HEK293 (cell line): ENCODE results near the gene SLC35E4.
A peak's percentile ranks its signal among the peaks of the same experiment; 100 is the strongest.

Experiments
- ATF2 ChIP-seq: fragments of 450-650 bp; formaldehyde crosslinking; IDR thresholded peaks from 2 replicates; pipeline ENCODE4 v1.5.1; 2016; ENCODE audit warnings: missing biosample characterization, missing genetic modification characterization, low read depth
- BCL11B ChIP-seq: fragments of 450-650 bp; formaldehyde crosslinking; IDR thresholded peaks from 2 replicates; pipeline ENCODE4 v1.5.1; 2016; ENCODE audit warnings: low read depth, missing biosample characterization, missing genetic modification characterization
- FEZF1 ChIP-seq: fragments of 450-650 bp; formaldehyde crosslinking; IDR thresholded peaks from 2 replicates; pipeline ENCODE4 v1.5.1; 2016; ENCODE audit warnings: missing biosample characterization, missing genetic modification characterization
- GFI1B ChIP-seq: fragments of 450-650 bp; formaldehyde crosslinking; IDR thresholded peaks from 2 replicates; pipeline ENCODE4 v1.5.1; 2016; ENCODE audit warnings: missing biosample characterization, missing genetic modification characterization
- KLF1 ChIP-seq: fragments of 450-650 bp; formaldehyde crosslinking; IDR thresholded peaks from 2 replicates; pipeline ENCODE4 v1.5.1; 2016; ENCODE audit warnings: missing biosample characterization, missing genetic modification characterization
- KLF10 ChIP-seq: fragments of 450-650 bp; IDR thresholded peaks from 2 replicates; pipeline ENCODE4 v1.5.1; 2018; ENCODE audit warnings: missing biosample characterization, mild to moderate bottlenecking, missing genetic modification characterization
- MZF1 ChIP-seq: fragments of 450-650 bp; formaldehyde crosslinking; IDR thresholded peaks from 2 replicates; pipeline ENCODE4 v1.5.1; 2017; ENCODE audit warnings: missing biosample characterization, missing genetic modification characterization, borderline replicate concordance
- OSR2 ChIP-seq: fragments of 450-650 bp; formaldehyde crosslinking; IDR thresholded peaks from 2 replicates; pipeline ENCODE4 v1.5.1; 2016; ENCODE audit warnings: missing biosample characterization, missing genetic modification characterization
- OVOL3 ChIP-seq: fragments of 450-650 bp; formaldehyde crosslinking; IDR thresholded peaks from 2 replicates; pipeline ENCODE4 v1.5.1; 2016; ENCODE audit warnings: missing biosample characterization, missing genetic modification characterization
- SP3 ChIP-seq: fragments of 450-650 bp; formaldehyde crosslinking; IDR thresholded peaks from 2 replicates; pipeline ENCODE4 v1.5.1; 2016; ENCODE audit warnings: missing biosample characterization, missing genetic modification characterization
- ZBTB21 ChIP-seq: fragments of 450-650 bp; formaldehyde crosslinking; IDR thresholded peaks from 2 replicates; pipeline ENCODE4 v1.5.1; 2017; ENCODE audit warnings: missing biosample characterization, missing genetic modification characterization
- ZBTB48 ChIP-seq: fragments of 450-650 bp; formaldehyde crosslinking; IDR thresholded peaks from 2 replicates; pipeline ENCODE4 v1.5.1; 2016; ENCODE audit warnings: missing biosample characterization, missing genetic modification characterization
- ZFHX2 ChIP-seq: fragments of 450-650 bp; formaldehyde crosslinking; conservative IDR thresholded peaks from 2 replicates; pipeline ENCODE4 v1.5.1; 2016; ENCODE audit warnings: missing biosample characterization, missing genetic modification characterization
- ZNF10 ChIP-seq: fragments of 450-650 bp; formaldehyde crosslinking; IDR thresholded peaks from 2 replicates; pipeline ENCODE4 v1.5.1; 2017; ENCODE audit warnings: missing biosample characterization, missing genetic modification characterization
- ZNF112 ChIP-seq: fragments of 450-650 bp; formaldehyde crosslinking; IDR thresholded peaks from 2 replicates; pipeline ENCODE4 v1.5.0; 2017; ENCODE audit warnings: missing biosample characterization, missing genetic modification characterization
- ZNF146 ChIP-seq: fragments of 450-650 bp; formaldehyde crosslinking; IDR thresholded peaks from 2 replicates; pipeline ENCODE4 v1.5.1; 2016; ENCODE audit warnings: missing biosample characterization, missing genetic modification characterization
- ZNF221 ChIP-seq: fragments of 450-650 bp; formaldehyde crosslinking; IDR thresholded peaks from 2 replicates; pipeline ENCODE4 v1.5.1; 2017; ENCODE audit warnings: missing biosample characterization, missing genetic modification characterization, borderline replicate concordance
- ZNF23 ChIP-seq: fragments of 450-650 bp; formaldehyde crosslinking; IDR thresholded peaks from 2 replicates; pipeline ENCODE4 v1.5.1; 2016; ENCODE audit warnings: missing biosample characterization, missing genetic modification characterization, borderline replicate concordance
- ZNF433 ChIP-seq: fragments of 450-650 bp; formaldehyde crosslinking; IDR thresholded peaks from 2 replicates; pipeline ENCODE4 v1.5.1; 2016; ENCODE audit warnings: missing biosample characterization, missing genetic modification characterization, low read depth
- ZNF449 ChIP-seq: fragments of 450-650 bp; formaldehyde crosslinking; IDR thresholded peaks from 2 replicates; pipeline ENCODE4 v1.5.1; 2017; ENCODE audit warnings: missing biosample characterization, mild to moderate bottlenecking, missing genetic modification characterization, moderate library complexity
- ZNF510 ChIP-seq: fragments of 450-650 bp; formaldehyde crosslinking; IDR thresholded peaks from 2 replicates; pipeline ENCODE4 v1.5.1; 2018; ENCODE audit warnings: mild to moderate bottlenecking, missing genetic modification characterization, missing biosample characterization; ENCODE audit not compliant: insufficient replicate concordance
- ZNF518A ChIP-seq: fragments of 450-650 bp; formaldehyde crosslinking; conservative IDR thresholded peaks from 2 replicates; pipeline ENCODE4 v1.5.1; 2016; ENCODE audit warnings: low read depth, missing biosample characterization, missing genetic modification characterization
- ZNF600 ChIP-seq: fragments of 450-650 bp; formaldehyde crosslinking; IDR thresholded peaks from 2 replicates; pipeline ENCODE4 v1.5.1; 2016; ENCODE audit warnings: missing biosample characterization, missing genetic modification characterization
- ZNF654 ChIP-seq: fragments of 450-650 bp; formaldehyde crosslinking; IDR thresholded peaks from 2 replicates; pipeline ENCODE4 v1.5.1; 2016; ENCODE audit warnings: low read depth, missing biosample characterization, missing genetic modification characterization
- ZNF707 ChIP-seq: fragments of 450-650 bp; formaldehyde crosslinking; IDR thresholded peaks from 2 replicates; pipeline ENCODE4 v1.5.1; 2016; ENCODE audit warnings: missing biosample characterization, missing genetic modification characterization
- ZNF768 ChIP-seq: fragments of 450-650 bp; formaldehyde crosslinking; IDR thresholded peaks from 2 replicates; pipeline ENCODE4 v1.5.1; 2018; ENCODE audit warnings: missing biosample characterization, mild to moderate bottlenecking, missing genetic modification characterization
- ZNF776 ChIP-seq: fragments of 450-650 bp; formaldehyde crosslinking; IDR thresholded peaks from 2 replicates; pipeline ENCODE4 v1.5.0; 2017; ENCODE audit warnings: missing biosample characterization, missing genetic modification characterization, borderline replicate concordance
- TF ChIP-seq, protein P1 (sequence below): fragments of 450-650 bp; formaldehyde crosslinking; IDR thresholded peaks from 2 replicates; pipeline ENCODE4 v1.5.1; 2017; ENCODE audit warnings: missing biosample characterization, missing genetic modification characterization
- TF ChIP-seq, protein P2 (sequence below): fragments of 450-650 bp; formaldehyde crosslinking; optimal IDR thresholded peaks from 2 replicates; pipeline ENCODE3; 2016; ENCODE audit warnings: missing biosample characterization, mild to moderate bottlenecking, missing genetic modification characterization

Gene SLC35E4

GRCh38 chr22:30634471-30635233, 929 bp upstream of the SLC35E4 start (continued):
- TF ChIP-seq SP3 (no peak), OSR2 (no peak), ZFHX2 (tag by site-specific recombination) (no peak), ZNF449 (tag by site-specific recombination) (no peak), ZNF768 (tag by site-specific recombination) (no peak), BCL11B (tag by site-specific recombination) (no peak), ZNF654 (peak; percentile 73), ZNF433 (tag by site-specific recombination) (no peak), ZNF10 (tag by site-specific recombination) (no peak), ZNF112 (tag by site-specific recombination) (no peak), ATF2 (tag by site-specific recombination) (no peak), ZNF221 (no peak), KLF10 (tag by site-specific recombination) (no peak), ZBTB48 (tag by site-specific recombination) (peak; percentile 77), ZNF600 (tag by site-specific recombination) (peak; percentile 55), ZNF510 (tag by site-specific recombination) (no peak), ZNF776 (no peak), MZF1 (peak; percentile 97), GFI1B (tag by site-specific recombination) (no peak), ZNF146 (tag by site-specific recombination) (no peak), OVOL3 (tag by site-specific recombination) (no peak), ZNF707 (no peak), ZBTB21 (no peak), ZNF518A (tag by site-specific recombination) (no peak), ZNF23 (tag by site-specific recombination) (no peak), FEZF1 (no peak), KLF1 (tag by site-specific recombination) (no peak)
- TF ChIP-seq, protein P1, sequence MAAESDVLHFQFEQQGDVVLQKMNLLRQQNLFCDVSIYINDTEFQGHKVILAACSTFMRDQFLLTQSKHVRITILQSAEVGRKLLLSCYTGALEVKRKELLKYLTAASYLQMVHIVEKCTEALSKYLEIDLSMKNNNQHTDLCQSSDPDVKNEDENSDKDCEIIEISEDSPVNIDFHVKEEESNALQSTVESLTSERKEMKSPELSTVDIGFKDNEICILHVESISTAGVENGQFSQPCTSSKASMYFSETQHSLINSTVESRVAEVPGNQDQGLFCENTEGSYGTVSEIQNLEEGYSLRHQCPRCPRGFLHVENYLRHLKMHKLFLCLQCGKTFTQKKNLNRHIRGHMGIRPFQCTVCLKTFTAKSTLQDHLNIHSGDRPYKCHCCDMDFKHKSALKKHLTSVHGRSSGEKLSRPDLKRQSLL (tag by site-specific recombination) = no peak
- TF ChIP-seq, protein P2, sequence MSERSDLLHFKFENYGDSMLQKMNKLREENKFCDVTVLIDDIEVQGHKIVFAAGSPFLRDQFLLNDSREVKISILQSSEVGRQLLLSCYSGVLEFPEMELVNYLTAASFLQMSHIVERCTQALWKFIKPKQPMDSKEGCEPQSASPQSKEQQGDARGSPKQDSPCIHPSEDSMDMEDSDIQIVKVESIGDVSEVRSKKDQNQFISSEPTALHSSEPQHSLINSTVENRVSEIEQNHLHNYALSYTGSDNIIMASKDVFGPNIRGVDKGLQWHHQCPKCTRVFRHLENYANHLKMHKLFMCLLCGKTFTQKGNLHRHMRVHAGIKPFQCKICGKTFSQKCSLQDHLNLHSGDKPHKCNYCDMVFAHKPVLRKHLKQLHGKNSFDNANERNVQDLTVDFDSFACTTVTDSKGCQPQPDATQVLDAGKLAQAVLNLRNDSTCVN (tag by site-specific recombination) = no peak
